HepG2 (cell line): Measurements from ENCODE around the gene SI. TPM values are rescaled to one million over a fixed set of nuclear protein-coding genes. Genes with fewer than 3 reads are reported as not detected.

Experiments used
- ATAC-seq: fragments of 200-7000 bp; cut with Tn5 transposase; 3 replicates; pipeline ENCODE4 v1.9.1; 2020; ENCODE audit warnings: mild to moderate bottlenecking, moderate library complexity
- BruUV-seq: library from RNA; stranded (reverse); fragments of 400-500 nt; replicated peaks from 2 replicates; lab custom pipeline; 2021; lab: Mats Ljungman, UMichigan
- CTCF ChIA-PET: fragments of 300-600 bp; formaldehyde crosslinking; extraction: SDS; loops from one replicate; lab custom pipeline; 2021; ENCODE audit warnings: low total read pairs, inconsistent platforms, low intra/inter-chr PET ratio; lab: Yijun Ruan, JAX
- POLR2A ChIA-PET: fragments of 350-600 bp; sonication (Branson Sonifier 250); formaldehyde crosslinking; loops from one replicate; lab custom pipeline; 2020; ENCODE audit warnings: antibody characterized with exemption, inconsistent platforms; lab: Yijun Ruan, JAX
- DNase-seq: peaks from one replicate; pipeline ENCODE4 v3.0.0-alpha.2; 2015; ENCODE audit warnings: low spot score
- FAIRE-seq: peaks from 3 replicates; lab custom pipeline; 2011; peaks lifted over from hg19 to GRCh38; lab: Jason Lieb, UNC
- H2AFZ ChIP-seq: one replicate; pipeline ENCODE4 v1.6.1; 2011; ENCODE audit warnings: low read length, inconsistent platforms
- H3K27ac ChIP-seq: fragments of 300-600 bp; 3 replicates; pipeline ENCODE4 v1.8.0; 2011; ENCODE audit warnings: mixed run types, mild to moderate bottlenecking, mixed read lengths, low read length, inconsistent platforms; ENCODE audit not compliant: insufficient read depth; ENCODE audit errors: extremely low read length
- H3K27me3 ChIP-seq, 2 experiments: fragments of 200-600 bp in 1 of 2; 2 replicates in 1 of 2; 3 replicates in 1 of 2; pipeline versions ENCODE4 v1.6.0 to v1.8.0; 2011; ENCODE audit warnings: low read length in 2 of 2, mild to moderate bottlenecking in 2 of 2, moderate library complexity in 2 of 2, inconsistent platforms in 1 of 2; ENCODE audit not compliant: insufficient read depth in 2 of 2, control insufficient read depth in 1 of 2
- H3K36me3 ChIP-seq, 2 experiments: fragments of 200-600 bp in 1 of 2; replicated peaks in 1 of 2; 2 replicates in 1 of 2; 3 replicates in 1 of 2; pipeline versions ENCODE4 v1.5.1 to v1.8.0; 2011; ENCODE audit warnings: low read length in 2 of 2, inconsistent platforms in 1 of 2; ENCODE audit not compliant: insufficient read depth in 2 of 2, control insufficient read depth in 1 of 2
- H3K4me1 ChIP-seq: 2 replicates; pipeline ENCODE4 v1.5.1; 2012; ENCODE audit warnings: low read length, inconsistent platforms; ENCODE audit not compliant: insufficient read depth
- H3K4me2 ChIP-seq: 2 replicates; pipeline ENCODE4 v1.6.0; 2011; ENCODE audit warnings: low read depth, low read length, inconsistent platforms
- H3K4me3 ChIP-seq, 3 experiments: fragments of 200-600 bp in 1 of 3; sonication (generic), shearing (Covaris generic) in 1 of 3; replicated peaks in 1 of 3; 2 replicates each; pipeline ENCODE4 v1.5.1; 2011 to 2016; ENCODE audit warnings: low read length in 3 of 3, inconsistent platforms in 2 of 3, low read depth in 2 of 3, mild to moderate bottlenecking in 2 of 3, control low read depth in 1 of 3, mixed read lengths in 1 of 3; ENCODE audit not compliant: insufficient read depth in 1 of 3
- H3K79me2 ChIP-seq: one replicate; pipeline ENCODE4 v1.6.1; 2011; ENCODE audit warnings: low read length, inconsistent platforms; ENCODE audit not compliant: insufficient read depth
- H3K9ac ChIP-seq: 2 replicates; pipeline ENCODE4 v1.6.0; 2011; ENCODE audit warnings: mild to moderate bottlenecking, low read depth, low read length, inconsistent platforms; ENCODE audit not compliant: insufficient read depth
- H3K9me3 ChIP-seq: 2 replicates; pipeline ENCODE4 v1.5.1; 2012; ENCODE audit warnings: mild to moderate bottlenecking, low read length
- H4K20me1 ChIP-seq: 2 replicates; pipeline ENCODE4 v1.6.0; 2011; ENCODE audit warnings: inconsistent platforms, mild to moderate bottlenecking, low read length, moderate library complexity; ENCODE audit not compliant: insufficient read depth
- DNMT1 ChIP-seq: sonication (generic); formaldehyde crosslinking; IDR thresholded peaks from 2 replicates; pipeline ENCODE4 v1.5.1; 2020; ENCODE audit warnings: mild to moderate bottlenecking, missing genetic modification reagents
- EED ChIP-seq: sonication (generic); formaldehyde crosslinking; IDR thresholded peaks from 2 replicates; pipeline ENCODE4 v1.5.0; 2020; ENCODE audit warnings: mild to moderate bottlenecking, missing genetic modification reagents
- GTF3A ChIP-seq: sonication (generic); formaldehyde crosslinking; conservative IDR thresholded peaks from 2 replicates; pipeline ENCODE4 v1.4.0; 2020; ENCODE audit warnings: mild to moderate bottlenecking, missing genetic modification reagents
- MXI1 ChIP-seq: IDR thresholded peaks from 3 replicates; pipeline ENCODE4 v1.6.1; 2012; ENCODE audit warnings: low read depth, low read length, inconsistent platforms, borderline replicate concordance
- NFYC ChIP-seq: IDR thresholded peaks from 2 replicates; pipeline ENCODE4 v1.6.1; 2016; ENCODE audit warnings: missing genetic modification reagents, missing compliant biosample characterization
- NONO ChIP-seq, 2 experiments: fragments of 450-650 bp in 1 of 2; sonication (generic) in 1 of 2; formaldehyde crosslinking in 1 of 2; IDR thresholded peaks in 1 of 2; conservative IDR thresholded peaks in 1 of 2; 2 replicates each; pipeline versions ENCODE4 v1.6.1 to v1.8.0; 2017 to 2022; ENCODE audit warnings: mild to moderate bottlenecking in 1 of 2, missing genetic modification reagents in 1 of 2, moderate library complexity in 1 of 2
- ZNF30 ChIP-seq: sonication (generic); formaldehyde crosslinking; IDR thresholded peaks from 2 replicates; pipeline ENCODE4 v1.5.0; 2020; ENCODE audit warnings: mild to moderate bottlenecking, missing genetic modification reagents
- ZNF543 ChIP-seq: sonication (generic); formaldehyde crosslinking; IDR thresholded peaks from 2 replicates; pipeline ENCODE4 v1.4.0; 2020; ENCODE audit warnings: mild to moderate bottlenecking, missing genetic modification reagents
- ZNF589 ChIP-seq: sonication (generic); formaldehyde crosslinking; conservative IDR thresholded peaks from 2 replicates; pipeline ENCODE4 v1.8.0; 2022; ENCODE audit warnings: mild to moderate bottlenecking, moderate library complexity, missing genetic modification reagents
- WGBS: methylation state at CpG from one replicate; pipeline ENCODE4 v1.1.6; 2017; ENCODE audit warnings: low lambda C conversion rate; 5-methylcytosine and 5-hydroxymethylcytosine counted together
- in situ Hi-C: cut with HindIII; loops from 2 replicates; pipeline ENCODE4 v1.10.0; 2017; ENCODE audit warnings: low pct_unique_long_range_greater_than_20kb; ENCODE audit not compliant: extremely low pct_ligation_motif_present
- intact Hi-C: fragments of 100-400 bp; cut with micrococcal nuclease; formaldehyde crosslinking; loops from one replicate; pipeline ENCODE4 v1.10.0; 2022; ENCODE audit not compliant: unreplicated experiment
- polyA plus RNA-seq, 8 experiments: library from polyadenylated mRNA; depleted of rRNA in 3 of 8; stranded (reverse) in 7 of 8; unstranded in 1 of 8; fragments of >200 nt; fragmentation: Illumina TruSeq in 4 of 8; extraction: Trizol in 4 of 8; gene quantifications; 2 replicates each; pipeline versions ENCODE4 v1.2.1 to v1.2.3, GENCODE V29; 2011 to 2016; ENCODE audit warnings: low read depth in 4 of 8, missing spikeins in 1 of 8, mixed read lengths in 1 of 8; ENCODE audit not compliant: insufficient read depth in 1 of 8
- total RNA-seq, 5 experiments: library from RNA; depleted of rRNA; stranded (reverse); fragments of >200 nt; fragmentation: Illumina TruSeq; extraction: Trizol; gene quantifications; 2 replicates each; pipeline ENCODE4 v1.2.3, GENCODE V29; 2016; ENCODE audit warnings: low read depth in 1 of 5
- TF ChIP-seq, protein P1 (sequence below): sonication (generic); formaldehyde crosslinking; IDR thresholded peaks from 2 replicates; pipeline ENCODE4 v1.4.0; 2020; ENCODE audit warnings: mild to moderate bottlenecking, missing genetic modification reagents
- TF ChIP-seq, protein P2 (sequence below), 2 experiments: fragments of 450-650 bp in 1 of 2; sonication (generic) in 1 of 2; formaldehyde crosslinking; IDR thresholded peaks; 2 replicates each; pipeline versions ENCODE4 v1.5.0 to v1.8.0; 2020 to 2022; ENCODE audit warnings: mild to moderate bottlenecking in 1 of 2, missing genetic modification reagents in 1 of 2

Gene SI
- total and polyA plus RNA-seq, 2 of the 13 experiments (the other 11 are each of a cell fraction or from before 2014, with no cell fraction given), result not detected

DNA sequence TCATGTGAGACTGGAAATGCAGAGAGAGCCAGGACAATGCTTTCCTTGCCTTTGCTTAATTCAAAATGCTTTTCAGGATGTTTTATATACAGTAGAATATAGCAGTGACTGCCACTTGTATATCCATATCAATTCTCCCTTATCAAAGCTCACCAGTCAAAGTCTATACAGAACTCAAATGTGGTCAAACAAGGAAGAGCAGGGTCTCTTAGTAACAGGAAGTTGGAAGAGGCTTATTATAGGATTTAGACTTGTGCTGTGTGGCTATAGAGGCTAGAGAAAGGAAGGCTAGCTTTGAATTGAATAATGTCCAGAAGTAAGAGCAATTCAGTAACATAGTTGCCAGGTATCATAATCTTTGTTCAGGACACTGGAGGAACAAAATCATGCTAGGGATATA, 4.4 kb upstream of the SI start:
- Histone ChIP-seq H3K9me3 (no peaks in the 10 kb centered on the region), H3K79me2 (no peaks in the 10 kb centered on the region), H4K20me1 (no peaks in the 10 kb centered on the region), H3K36me3 (no peaks in the 10 kb centered on the region), H3K4me3 (no peak overlapping the region), H3K4me1 (no peaks in the 10 kb centered on the region), H2AFZ (no peak overlapping the region), H3K27me3 (no peaks in the 10 kb centered on the region), H3K4me2 (no peak overlapping the region), H3K27ac (no peak overlapping the region), H3K9ac (no peak overlapping the region)
- no peak for FAIRE-seq
- POLR2A ChIA-PET, result no interaction called here
- no peak for ATAC-seq
- DNase-seq, result no peak
- BruUV-seq, result no TSS peak
- in situ Hi-C loops (no loop called here), intact Hi-C loops (no loop called here)
- TF ChIP-seq EED (CRISPR knock-in tag) (no peak), ZNF589 (no peak), MXI1 (no peak), DNMT1 (CRISPR knock-in tag) (no peak), GTF3A (CRISPR knock-in tag) (no peak)
- CTCF ChIA-PET, result no interaction called here

DNA sequence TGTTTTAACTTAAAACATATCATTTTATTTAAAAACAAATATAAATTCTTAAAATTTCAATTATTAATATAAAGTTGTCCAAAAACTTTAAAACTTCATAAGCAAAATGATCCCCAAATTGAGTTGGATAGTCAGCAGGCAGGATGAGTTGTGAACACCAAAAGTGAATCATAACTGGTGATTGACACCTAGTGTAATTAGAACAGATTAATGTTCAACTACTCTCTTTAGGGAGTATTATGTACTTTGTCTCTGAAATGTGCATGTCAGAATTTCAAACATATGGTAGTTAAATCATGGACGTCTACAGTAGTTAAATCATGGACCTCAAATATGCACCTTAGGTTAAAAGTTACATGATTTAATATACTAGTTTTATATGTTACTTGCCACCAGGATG, 2.9 kb upstream of the SI start:
- no peak overlapping the region for H3K4me2 ChIP-seq
- ATAC-seq (no peak), DNase-seq (no peak), FAIRE-seq (no peak)
- no peaks in the 10 kb centered on the region for H3K36me3 ChIP-seq
- no peak overlapping the region for H3K9ac ChIP-seq
- in situ Hi-C loops (no loop called here), intact Hi-C loops (no loop called here)
- BruUV-seq, result no TSS peak
- no peaks in the 10 kb centered on the region for H3K79me2 ChIP-seq
- no peak overlapping the region for H3K27ac ChIP-seq
- H3K27me3 ChIP-seq, result no peaks in the 10 kb centered on the region
- no peak overlapping the region for H3K4me3 ChIP-seq
- no peaks in the 10 kb centered on the region for H3K9me3 ChIP-seq
- no peaks in the 10 kb centered on the region for H4K20me1 ChIP-seq
- WGBS, result 0% methylated on average over 1 of the region's 1 CpG
- POLR2A ChIA-PET, result no interaction called here
- H2AFZ ChIP-seq, result no peak overlapping the region
- CTCF ChIA-PET, result no interaction called here
- H3K4me1 ChIP-seq, result no peaks in the 10 kb centered on the region
- TF ChIP-seq NONO (IDR thresholded peaks at IDR 0.05) (no peak), NONO (CRISPR knock-in tag; conservative IDR thresholded peaks at IDR 0.05) (no peak), NFYC (CRISPR knock-in tag) (no peak), ZNF30 (no peak), ZNF543 (CRISPR knock-in tag) (no peak)
- TF ChIP-seq, protein P1, sequence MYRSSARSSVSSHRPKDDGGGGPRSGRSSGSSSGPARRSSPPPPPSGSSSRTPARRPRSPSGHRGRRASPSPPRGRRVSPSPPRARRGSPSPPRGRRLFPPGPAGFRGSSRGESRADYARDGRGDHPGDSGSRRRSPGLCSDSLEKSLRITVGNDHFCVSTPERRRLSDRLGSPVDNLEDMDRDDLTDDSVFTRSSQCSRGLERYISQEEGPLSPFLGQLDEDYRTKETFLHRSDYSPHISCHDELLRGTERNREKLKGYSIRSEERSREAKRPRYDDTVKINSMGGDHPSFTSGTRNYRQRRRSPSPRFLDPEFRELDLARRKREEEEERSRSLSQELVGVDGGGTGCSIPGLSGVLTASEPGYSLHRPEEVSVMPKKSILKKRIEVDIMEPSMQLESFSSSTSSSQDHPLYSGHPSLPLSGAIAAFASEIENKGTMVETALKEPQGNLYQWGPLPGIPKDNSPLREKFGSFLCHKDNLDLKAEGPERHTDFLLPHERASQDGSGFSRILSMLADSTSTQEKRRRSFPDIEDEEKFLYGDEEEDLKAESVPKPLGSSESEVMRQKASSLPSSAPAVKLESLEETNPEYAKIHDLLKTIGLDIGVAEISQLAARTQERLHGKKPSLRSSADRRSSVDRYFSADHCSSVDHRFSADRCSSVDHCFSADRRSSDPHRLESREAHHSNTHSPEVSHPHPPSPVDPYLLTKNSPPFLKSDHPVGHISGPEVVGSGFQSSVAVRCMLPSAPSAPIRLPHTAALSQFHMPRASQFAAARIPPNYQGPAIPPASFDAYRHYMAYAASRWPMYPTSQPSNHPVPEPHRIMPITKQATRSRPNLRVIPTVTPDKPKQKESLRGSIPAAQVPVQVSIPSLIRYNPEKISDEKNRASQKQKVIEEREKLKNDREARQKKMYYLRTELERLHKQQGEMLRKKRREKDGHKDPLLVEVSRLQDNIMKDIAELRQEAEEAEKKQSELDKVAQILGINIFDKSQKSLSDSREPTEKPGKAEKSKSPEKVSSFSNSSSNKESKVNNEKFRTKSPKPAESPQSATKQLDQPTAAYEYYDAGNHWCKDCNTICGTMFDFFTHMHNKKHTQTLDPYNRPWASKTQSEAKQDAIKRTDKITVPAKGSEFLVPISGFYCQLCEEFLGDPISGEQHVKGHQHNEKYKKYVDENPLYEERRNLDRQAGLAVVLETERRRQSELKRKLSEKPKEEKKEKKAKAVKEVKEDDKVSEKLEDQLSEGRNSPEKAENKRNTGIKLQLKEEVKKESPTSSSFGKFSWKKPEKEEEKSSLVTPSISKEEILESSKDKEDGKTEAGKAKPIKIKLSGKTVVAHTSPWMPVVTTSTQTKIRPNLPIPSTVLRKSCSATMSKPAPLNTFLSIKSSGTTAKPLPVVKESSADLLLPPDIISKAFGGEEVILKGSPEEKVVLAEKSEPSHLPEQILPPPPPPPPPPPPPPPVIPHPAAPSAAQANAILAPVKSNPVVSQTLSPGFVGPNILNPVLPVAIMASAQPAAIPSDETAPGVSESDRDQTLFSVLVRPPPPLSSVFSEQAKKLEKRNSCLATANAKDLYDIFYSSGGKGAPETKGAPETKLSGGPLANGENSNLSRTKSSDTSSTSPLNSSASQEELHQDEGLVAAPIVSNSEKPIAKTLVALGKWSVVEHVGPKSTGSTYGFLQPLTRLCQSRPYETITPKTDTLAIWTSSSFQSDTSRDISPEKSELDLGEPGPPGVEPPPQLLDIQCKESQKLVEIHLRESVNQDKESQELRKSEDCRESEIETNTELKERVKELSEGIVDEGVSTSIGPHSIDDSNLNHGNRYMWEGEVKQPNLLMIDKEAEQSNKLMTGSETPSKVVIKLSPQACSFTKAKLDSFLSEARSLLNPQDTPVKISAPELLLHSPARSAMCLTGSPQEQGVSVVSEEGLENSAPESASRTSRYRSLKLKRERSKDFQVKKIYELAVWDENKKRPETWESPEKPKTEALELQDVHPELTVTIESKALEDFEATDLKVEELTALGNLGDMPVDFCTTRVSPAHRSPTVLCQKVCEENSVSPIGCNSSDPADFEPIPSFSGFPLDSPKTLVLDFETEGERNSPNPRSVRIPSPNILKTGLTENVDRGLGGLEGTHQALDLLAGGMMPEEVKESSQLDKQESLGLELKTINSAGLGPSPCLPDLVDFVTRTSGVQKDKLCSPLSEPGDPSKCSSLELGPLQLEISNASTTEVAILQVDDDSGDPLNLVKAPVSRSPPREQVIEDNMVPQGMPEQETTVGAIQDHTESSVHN (CRISPR knock-in tag), result no peak
- TF ChIP-seq, protein P2, sequence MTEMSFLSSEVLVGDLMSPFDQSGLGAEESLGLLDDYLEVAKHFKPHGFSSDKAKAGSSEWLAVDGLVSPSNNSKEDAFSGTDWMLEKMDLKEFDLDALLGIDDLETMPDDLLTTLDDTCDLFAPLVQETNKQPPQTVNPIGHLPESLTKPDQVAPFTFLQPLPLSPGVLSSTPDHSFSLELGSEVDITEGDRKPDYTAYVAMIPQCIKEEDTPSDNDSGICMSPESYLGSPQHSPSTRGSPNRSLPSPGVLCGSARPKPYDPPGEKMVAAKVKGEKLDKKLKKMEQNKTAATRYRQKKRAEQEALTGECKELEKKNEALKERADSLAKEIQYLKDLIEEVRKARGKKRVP (CRISPR knock-in tag; IDR thresholded peaks at IDR 0.05), result no peak
